Smooth muscle cell (in vitro differentiated cells): ENCODE measurements around the gene TP53BP2. TPM values are rescaled to one million over a fixed set of nuclear protein-coding genes. Genes with fewer than 3 reads are reported as not detected.

Source experiments
- DNase-seq: peaks from one replicate; lab custom pipeline; 2025; ENCODE audit not compliant: unreplicated experiment; lab: John Stamatoyannopoulos, UW
- H2AFZ ChIP-seq: fragments of 200-600 bp; sonication (generic); 2 replicates; pipeline ENCODE4 v1.6.0; 2016; ENCODE audit warnings: antibody characterized with exemption, low read depth, mild to moderate bottlenecking
- H3F3A ChIP-seq: fragments of 200-600 bp; sonication (generic); 2 replicates; pipeline ENCODE4 v1.6.0; 2017; ENCODE audit warnings: antibody characterized with exemption, low read depth
- H3K27ac ChIP-seq: fragments of 200-600 bp; sonication (generic); 2 replicates; pipeline ENCODE4 v1.5.1; 2016; ENCODE audit warnings: low read depth, mild to moderate bottlenecking
- H3K27me3 ChIP-seq: fragments of 200-600 bp; sonication (generic); 2 replicates; pipeline ENCODE4 v1.6.1; 2016; ENCODE audit warnings: low read depth, mild to moderate bottlenecking
- H3K36me3 ChIP-seq: fragments of 200-600 bp; sonication (generic); 2 replicates; pipeline ENCODE4 v1.5.1; 2016; ENCODE audit warnings: low read depth
- H3K4me1 ChIP-seq: fragments of 200-600 bp; sonication (generic); 2 replicates; pipeline ENCODE4 v1.5.1; 2016; ENCODE audit warnings: low read depth
- H3K4me2 ChIP-seq: fragments of 200-600 bp; sonication (generic); 2 replicates; pipeline ENCODE4 v1.6.0; 2016; ENCODE audit warnings: mild to moderate bottlenecking
- H3K4me3 ChIP-seq: fragments of 200-600 bp; sonication (generic); 2 replicates; pipeline ENCODE4 v1.5.1; 2016; ENCODE audit warnings: mild to moderate bottlenecking
- H3K79me2 ChIP-seq: fragments of 200-600 bp; sonication (generic); 2 replicates; pipeline ENCODE4 v1.6.0; 2016; ENCODE audit warnings: low read depth, mild to moderate bottlenecking
- H3K9ac ChIP-seq: fragments of 200-600 bp; sonication (generic); 2 replicates; pipeline ENCODE4 v1.6.0; 2016; ENCODE audit warnings: low read depth
- H3K9me3 ChIP-seq: fragments of 200-600 bp; sonication (generic); replicated peaks from 2 replicates; pipeline ENCODE4 v1.5.1; 2016; ENCODE audit warnings: low read depth
- H4K20me1 ChIP-seq: fragments of 200-600 bp; sonication (generic); 2 replicates; pipeline ENCODE4 v1.6.0; 2016; ENCODE audit warnings: low read depth
- CTCF ChIP-seq: fragments of 200-600 bp; sonication (generic); IDR thresholded peaks from 2 replicates; pipeline ENCODE4 v1.5.1; 2017; ENCODE audit warnings: borderline replicate concordance, mild to moderate bottlenecking, antibody characterized with exemption; ENCODE audit not compliant: insufficient read depth, poor library complexity, severe bottlenecking
- WGBS: methylation state at CpG from one replicate; pipeline ENCODE4 v1.1.7; 2016; ENCODE audit warnings: low lambda C conversion rate; 5-methylcytosine and 5-hydroxymethylcytosine counted together
- polyA plus RNA-seq: library from polyadenylated mRNA; unstranded; fragments of >200 nt; fragmentation: Nextera tagmentation; extraction: Ambion mirVana; gene quantifications from 2 replicates; pipeline ENCODE4 v1.2.1, GENCODE V29; 2016
- total RNA-seq: library from RNA; depleted of rRNA; stranded (reverse); fragments of >200 nt; gene quantifications from 2 replicates; pipeline ENCODE4 v1.2.3, GENCODE V29; 2014

Gene TP53BP2
- total and polyA plus RNA-seq, 2 experiments from 2014 or later, result 11.8 to 30.8 TPM

- DNase-seq, result no peak
- Histone ChIP-seq H3K79me2 (peaks cover 96% of the 10 kb centered on the region), H3K4me3 (no peak overlapping the region), H3K36me3 (no peaks in the 10 kb centered on the region), H3K4me1 (no peaks in the 10 kb centered on the region), H3K9ac (no peak overlapping the region), H3K9me3 (no peaks in the 10 kb centered on the region), H3K4me2 (no peak overlapping the region), H3K27me3 (no peaks in the 10 kb centered on the region), H3F3A (no peaks in the 10 kb centered on the region), H4K20me1 (peaks cover 94% of the 10 kb centered on the region), H2AFZ (no peak overlapping the region), H3K27ac (no peak overlapping the region)
- TF ChIP-seq CTCF, result no peak
- WGBS, result 83% methylated on average over 11 of the region's 11 CpGs
Observed at GRCh38 chr1:223825767-223826748, 19.7 kb downstream of the TP53BP2 start.

GRCh38 chr1:223824712-223825111 is 21.0 kb downstream of the TP53BP2 start:
- peaks cover 97% of the 10 kb centered on the region for H4K20me1 ChIP-seq
- H3K4me2 ChIP-seq, result no peak overlapping the region
- no peak overlapping the region for H3K27ac ChIP-seq
- peaks cover 3% of the 10 kb centered on the region for H3K36me3 ChIP-seq
- H3F3A ChIP-seq, result no peaks in the 10 kb centered on the region
- no peak for TF ChIP-seq CTCF
- no peaks in the 10 kb centered on the region for H3K27me3 ChIP-seq
- H3K79me2 ChIP-seq, result peaks cover 82% of the 10 kb centered on the region
- no peaks in the 10 kb centered on the region for H3K9me3 ChIP-seq
- H3K9ac ChIP-seq, result no peak overlapping the region
- no peak for DNase-seq
- H3K4me3 ChIP-seq, result no peak overlapping the region
- peaks cover 3% of the 10 kb centered on the region for H3K4me1 ChIP-seq
- H2AFZ ChIP-seq, result no peak overlapping the region
- WGBS, result 93% methylated on average over 4 of the region's 4 CpGs

GRCh38 chr1:223824287-223824686 is 21.5 kb downstream of the TP53BP2 start:
- Histone ChIP-seq H3F3A (no peaks in the 10 kb centered on the region), H3K79me2 (peaks cover 78% of the 10 kb centered on the region), H3K9me3 (no peaks in the 10 kb centered on the region), H2AFZ (no peak overlapping the region), H3K4me1 (peaks cover 3% of the 10 kb centered on the region), H4K20me1 (peaks cover 97% of the 10 kb centered on the region), H3K27me3 (no peaks in the 10 kb centered on the region), H3K4me2 (no peak overlapping the region), H3K27ac (no peak overlapping the region), H3K36me3 (peaks cover 3% of the 10 kb centered on the region), H3K9ac (no peak overlapping the region), H3K4me3 (no peak overlapping the region)
- WGBS, result 94% methylated on average over 9 of the region's 9 CpGs
- TF ChIP-seq CTCF, result no peak
- DNase-seq, result no peak
